H9 (cell line): ENCODE data around the gene MAP4K1. TPM values are rescaled to one million over a fixed set of nuclear protein-coding genes. Genes with fewer than 3 reads are reported as not detected.
A peak's percentile ranks its signal among the peaks of the same experiment; 100 is the strongest.

ENCODE experiments used
- DNase-seq: peaks from one replicate; pipeline ENCODE4 v3.0.0-alpha.2; 2017
- H2AFZ ChIP-seq: one replicate; pipeline ENCODE4 v1.6.1; 2013; ENCODE audit warnings: mild to moderate bottlenecking, low read length, control low read depth, moderate library complexity
- H2AK5ac ChIP-seq: 2 replicates; pipeline ENCODE4 v1.6.1; 2013; ENCODE audit warnings: low read length, control low read depth, mixed read lengths; ENCODE audit not compliant: insufficient read length
- H2BK120ac ChIP-seq: one replicate; pipeline ENCODE4 v1.6.1; 2013; ENCODE audit warnings: low read depth, mild to moderate bottlenecking, low read length, control low read depth, inconsistent platforms; ENCODE audit not compliant: poor library complexity, severe bottlenecking
- H2BK12ac ChIP-seq: 2 replicates; pipeline ENCODE4 v1.6.1; 2013; ENCODE audit warnings: low read length, control low read depth, mixed read lengths, low read depth; ENCODE audit not compliant: insufficient read length
- H2BK15ac ChIP-seq: 2 replicates; pipeline ENCODE4 v1.6.1; 2013; ENCODE audit warnings: low read depth, low read length, control low read depth
- H2BK20ac ChIP-seq: one replicate; pipeline ENCODE4 v1.6.1; 2013; ENCODE audit warnings: low read depth, mild to moderate bottlenecking, low read length, control low read depth, inconsistent platforms; ENCODE audit not compliant: poor library complexity, severe bottlenecking
- H2BK5ac ChIP-seq: 2 replicates; pipeline ENCODE4 v1.6.1; 2013; ENCODE audit warnings: low read length, control low read depth, mixed read lengths; ENCODE audit not compliant: insufficient read length
- H3K14ac ChIP-seq: 2 replicates; pipeline ENCODE4 v1.6.1; 2013; ENCODE audit warnings: low read length, control low read depth; ENCODE audit not compliant: insufficient read depth
- H3K18ac ChIP-seq: 2 replicates; pipeline ENCODE4 v1.6.1; 2013; ENCODE audit warnings: low read depth, mild to moderate bottlenecking, mixed read lengths, low read length, control low read depth; ENCODE audit not compliant: insufficient read length
- H3K23ac ChIP-seq: 2 replicates; pipeline ENCODE4 v1.6.1; 2013; ENCODE audit warnings: low read length, control low read depth, mixed read lengths, low read depth; ENCODE audit not compliant: insufficient read length
- H3K23me2 ChIP-seq: 2 replicates; pipeline ENCODE4 v1.6.1; 2013; ENCODE audit warnings: low read depth, mild to moderate bottlenecking, mixed read lengths, low read length, control low read depth; ENCODE audit not compliant: insufficient read length, poor library complexity, severe bottlenecking
- H3K27ac ChIP-seq: 2 replicates; pipeline ENCODE4 v1.5.1; 2013; ENCODE audit warnings: low read length, control low read depth, mixed read lengths, low read depth; ENCODE audit not compliant: insufficient read length
- H3K27me3 ChIP-seq: 2 replicates; pipeline ENCODE4 v1.6.1; 2013; ENCODE audit warnings: low read length, control low read depth, inconsistent platforms; ENCODE audit not compliant: insufficient read depth
- H3K4ac ChIP-seq: 2 replicates; pipeline ENCODE4 v1.6.1; 2013; ENCODE audit warnings: low read depth, mild to moderate bottlenecking, control low read depth, inconsistent platforms, low read length, moderate library complexity
- H3K4me1 ChIP-seq: 2 replicates; pipeline ENCODE4 v1.6.1; 2013; ENCODE audit warnings: low read length, control low read depth, inconsistent platforms; ENCODE audit not compliant: insufficient read depth
- H3K4me2 ChIP-seq: 2 replicates; pipeline ENCODE4 v1.6.1; 2013; ENCODE audit warnings: low read length, control low read depth, mixed read lengths; ENCODE audit not compliant: insufficient read length, insufficient read depth
- H3K56ac ChIP-seq: 2 replicates; pipeline ENCODE4 v1.6.1; 2013; ENCODE audit warnings: low read depth, mild to moderate bottlenecking, mixed read lengths, low read length, control low read depth; ENCODE audit not compliant: insufficient read length
- H3K79me1 ChIP-seq: 2 replicates; pipeline ENCODE4 v1.6.1; 2013; ENCODE audit warnings: low read depth, mild to moderate bottlenecking, moderate library complexity, low read length, control low read depth, inconsistent platforms; ENCODE audit not compliant: insufficient read depth, poor library complexity, severe bottlenecking
- H3K79me2 ChIP-seq: 2 replicates; pipeline ENCODE4 v1.6.1; 2013; ENCODE audit warnings: low read length, control low read depth, inconsistent platforms; ENCODE audit not compliant: insufficient read depth
- H3K9ac ChIP-seq: 2 replicates; pipeline ENCODE4 v1.6.1; 2013; ENCODE audit warnings: low read length, control low read depth, mixed read lengths; ENCODE audit not compliant: insufficient read length; ENCODE audit errors: extremely low read depth
- H3K9me3 ChIP-seq: one replicate; pipeline ENCODE4 v1.6.1; 2013; ENCODE audit warnings: low read depth, low read length, inconsistent platforms; ENCODE audit not compliant: control insufficient read depth
- H3T11ph ChIP-seq: one replicate; pipeline ENCODE4 v1.6.1; 2013; ENCODE audit warnings: mild to moderate bottlenecking, low read length, control low read depth, inconsistent platforms
- H4K20me1 ChIP-seq: one replicate; pipeline ENCODE4 v1.6.1; 2013; ENCODE audit not compliant: control insufficient read depth, insufficient read length, insufficient read depth
- H4K5ac ChIP-seq: 2 replicates; pipeline ENCODE4 v1.6.1; 2013; ENCODE audit warnings: low read depth, mild to moderate bottlenecking, mixed read lengths, low read length, control low read depth; ENCODE audit not compliant: insufficient read length
- H4K8ac ChIP-seq: replicated peaks from 2 replicates; pipeline ENCODE4 v1.6.1; 2013; ENCODE audit warnings: low read length, control low read depth, mixed read lengths, low read depth; ENCODE audit not compliant: insufficient read length
- H4K91ac ChIP-seq: 2 replicates; pipeline ENCODE4 v1.6.1; 2013; ENCODE audit warnings: low read depth, mild to moderate bottlenecking, moderate library complexity, mixed read lengths, low read length, control low read depth; ENCODE audit not compliant: insufficient read length
- H3K27ac Mint-ChIP-seq, 3 experiments: 2 replicates in 2 of 3; 3 replicates in 1 of 3; pipeline ENCODE4 v1.8.0; 2020 to 2021; ENCODE audit warnings: mixed read lengths in 3 of 3, mild to moderate bottlenecking in 1 of 3, moderate library complexity in 1 of 3
- H3K27me3 Mint-ChIP-seq: 2 replicates; pipeline ENCODE4 v1.8.0; 2021; ENCODE audit warnings: low read depth, mild to moderate bottlenecking, moderate library complexity, mixed read lengths
- H3K36me3 Mint-ChIP-seq, 3 experiments: 2 replicates in 2 of 3; 3 replicates in 1 of 3; pipeline ENCODE4 v1.8.0; 2020 to 2021; ENCODE audit warnings: low read depth in 3 of 3, mixed read lengths in 3 of 3; ENCODE audit not compliant: insufficient read depth in 1 of 3
- H3K4me1 Mint-ChIP-seq, 2 experiments: 2 replicates each; pipeline ENCODE4 v1.8.0; 2020; ENCODE audit warnings: mixed read lengths in 2 of 2
- H3K4me3 Mint-ChIP-seq, 2 experiments: 2 replicates in 1 of 2; 3 replicates in 1 of 2; pipeline ENCODE4 v1.8.0; 2020 to 2021; ENCODE audit warnings: mild to moderate bottlenecking in 2 of 2, mixed read lengths in 2 of 2, moderate library complexity in 1 of 2
- H3K9me3 Mint-ChIP-seq, 2 experiments: 2 replicates in 1 of 2; 3 replicates in 1 of 2; pipeline ENCODE4 v1.8.0; 2020; ENCODE audit warnings: mild to moderate bottlenecking in 2 of 2, mixed read lengths in 2 of 2, moderate library complexity in 1 of 2
- WGBS: extraction: QIAGEN DNeasy Blood & Tissue Kit; methylation state at CpG from one replicate; pipeline ENCODE4 v1.1.7; 2013; ENCODE audit warnings: missing lambda C conversion rate, low lambda C conversion rate, mixed read lengths; ENCODE audit not compliant: insufficient read length; ENCODE audit errors: extremely low coverage; 5-methylcytosine and 5-hydroxymethylcytosine counted together
- total RNA-seq: library from RNA; stranded (reverse); gene quantifications from 2 replicates; pipeline ENCODE4 v1.2.1, GENCODE V29; 2021
- TF ChIP-seq, protein P1 (sequence below): fragments of 200-600 bp; sonication (generic); conservative IDR thresholded peaks from 3 replicates; pipeline ENCODE4 v1.8.0; 2021; ENCODE audit warnings: antibody characterized with exemption, mild to moderate bottlenecking

The MAP4K1 gene
- total RNA-seq, 1 experiment from 2014 or later: 31.1 TPM

DNA sequence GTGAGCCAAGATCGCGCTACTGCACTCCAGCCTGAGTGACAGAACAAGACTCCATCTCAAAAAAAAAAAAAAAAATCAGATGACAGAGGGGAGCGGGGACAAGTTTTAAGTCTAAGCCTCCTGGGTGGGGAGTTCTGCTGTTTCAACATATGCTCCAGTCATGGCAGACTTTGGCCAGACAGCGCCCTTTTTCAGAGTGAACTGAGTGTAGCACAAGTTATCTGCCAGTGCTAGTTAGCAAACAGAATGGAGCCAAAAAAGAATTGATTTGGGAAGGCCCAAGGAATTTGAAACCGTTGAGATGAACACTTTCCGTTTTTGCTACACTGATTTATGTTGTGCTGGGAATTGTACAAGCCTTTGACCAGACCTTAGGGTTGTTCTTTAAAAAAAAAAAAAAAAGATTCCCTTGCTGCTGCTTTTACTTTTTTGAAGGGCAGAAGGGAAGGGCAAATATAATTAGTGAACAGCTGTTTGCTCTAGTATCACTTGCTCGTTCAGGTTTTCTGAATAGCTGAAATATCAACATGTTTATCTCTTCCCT is 35.3 kb upstream of the MAP4K1 start:
- no peaks in the 10 kb centered on the region for H4K20me1 ChIP-seq
- H4K8ac ChIP-seq: no peak overlapping the region

More for the DNA sequence above, 35.3 kb upstream of the MAP4K1 start:
- TF ChIP-seq, protein P1, sequence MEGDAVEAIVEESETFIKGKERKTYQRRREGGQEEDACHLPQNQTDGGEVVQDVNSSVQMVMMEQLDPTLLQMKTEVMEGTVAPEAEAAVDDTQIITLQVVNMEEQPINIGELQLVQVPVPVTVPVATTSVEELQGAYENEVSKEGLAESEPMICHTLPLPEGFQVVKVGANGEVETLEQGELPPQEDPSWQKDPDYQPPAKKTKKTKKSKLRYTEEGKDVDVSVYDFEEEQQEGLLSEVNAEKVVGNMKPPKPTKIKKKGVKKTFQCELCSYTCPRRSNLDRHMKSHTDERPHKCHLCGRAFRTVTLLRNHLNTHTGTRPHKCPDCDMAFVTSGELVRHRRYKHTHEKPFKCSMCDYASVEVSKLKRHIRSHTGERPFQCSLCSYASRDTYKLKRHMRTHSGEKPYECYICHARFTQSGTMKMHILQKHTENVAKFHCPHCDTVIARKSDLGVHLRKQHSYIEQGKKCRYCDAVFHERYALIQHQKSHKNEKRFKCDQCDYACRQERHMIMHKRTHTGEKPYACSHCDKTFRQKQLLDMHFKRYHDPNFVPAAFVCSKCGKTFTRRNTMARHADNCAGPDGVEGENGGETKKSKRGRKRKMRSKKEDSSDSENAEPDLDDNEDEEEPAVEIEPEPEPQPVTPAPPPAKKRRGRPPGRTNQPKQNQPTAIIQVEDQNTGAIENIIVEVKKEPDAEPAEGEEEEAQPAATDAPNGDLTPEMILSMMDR: no peak
- no peak overlapping the region for H2AK5ac ChIP-seq
- no peak overlapping the region for H4K5ac ChIP-seq
- H3K56ac ChIP-seq: no peak overlapping the region
- H3K4me2 ChIP-seq: no peak overlapping the region
- no peak overlapping the region for H3K4ac ChIP-seq
- no peak overlapping the region for H2BK120ac ChIP-seq
- H3K27me3 ChIP-seq: no peaks in the 10 kb centered on the region
- no CpG with 5 or more reads among the region's 7 CpGs for WGBS
- no peak overlapping the region for H3K18ac ChIP-seq
- H3K9ac ChIP-seq: no peak overlapping the region
- no peak overlapping the region for H3T11ph ChIP-seq
- H3K9me3 Mint-ChIP-seq: peaks cover 0 to 2% of the 10 kb centered on the region in 2 experiments; a peak in 2 of 5 replicates
- peak overlapping the region in 1 of 2 experiments; percentile 1; a peak in 2 of 5 replicates for H3K4me3 Mint-ChIP-seq
- peaks cover 7% of the 10 kb centered on the region for H3K79me1 ChIP-seq
- DNase-seq: no peak
- no peak overlapping the region for H3K14ac ChIP-seq
- no peak overlapping the region for H4K91ac ChIP-seq
- H2AFZ ChIP-seq: no peak overlapping the region
- no peak overlapping the region for H2BK5ac ChIP-seq
- peaks cover 15 to 31% (median 23%) of the 10 kb centered on the region in 3 experiments; a peak in 6 of 7 replicates for H3K36me3 Mint-ChIP-seq
- H3K27me3 Mint-ChIP-seq: no peaks in the 10 kb centered on the region
- peaks cover 30% of the 10 kb centered on the region for H3K4me1 ChIP-seq
- peaks cover 85% of the 10 kb centered on the region for H3K79me2 ChIP-seq
- H2BK15ac ChIP-seq: no peak overlapping the region
- peaks cover 21% of the 10 kb centered on the region for H3K23me2 ChIP-seq
- H3K27ac ChIP-seq: no peak overlapping the region
- H2BK20ac ChIP-seq: no peak overlapping the region
- no peaks in the 10 kb centered on the region for H3K9me3 ChIP-seq
- no peak overlapping the region for H3K23ac ChIP-seq
- H2BK12ac ChIP-seq: no peak overlapping the region
- peak overlapping the region; percentile 3 to 81 (median 18); a peak in 3 of 7 replicates for H3K27ac Mint-ChIP-seq
- H3K4me1 Mint-ChIP-seq: peaks cover 85 to 89% of the 10 kb centered on the region in 2 experiments
